Stimulated activated CD8-positive, alpha-beta memory T cell treated with anti-CD3 and anti-CD28 coated beads, Interleukin-7, amount 100 ng/mL, for 48 hours (primary cell): ENCODE data around the gene PKD1.

Source experiments
- DNase-seq, 2 donors: peaks; one replicate each; pipeline ENCODE4 v3.0.0-alpha.2; 2020; ENCODE audit warnings: low read depth in 1 of 2; ENCODE audit errors: extremely low read depth in 1 of 2

The PKD1 gene

DNA sequence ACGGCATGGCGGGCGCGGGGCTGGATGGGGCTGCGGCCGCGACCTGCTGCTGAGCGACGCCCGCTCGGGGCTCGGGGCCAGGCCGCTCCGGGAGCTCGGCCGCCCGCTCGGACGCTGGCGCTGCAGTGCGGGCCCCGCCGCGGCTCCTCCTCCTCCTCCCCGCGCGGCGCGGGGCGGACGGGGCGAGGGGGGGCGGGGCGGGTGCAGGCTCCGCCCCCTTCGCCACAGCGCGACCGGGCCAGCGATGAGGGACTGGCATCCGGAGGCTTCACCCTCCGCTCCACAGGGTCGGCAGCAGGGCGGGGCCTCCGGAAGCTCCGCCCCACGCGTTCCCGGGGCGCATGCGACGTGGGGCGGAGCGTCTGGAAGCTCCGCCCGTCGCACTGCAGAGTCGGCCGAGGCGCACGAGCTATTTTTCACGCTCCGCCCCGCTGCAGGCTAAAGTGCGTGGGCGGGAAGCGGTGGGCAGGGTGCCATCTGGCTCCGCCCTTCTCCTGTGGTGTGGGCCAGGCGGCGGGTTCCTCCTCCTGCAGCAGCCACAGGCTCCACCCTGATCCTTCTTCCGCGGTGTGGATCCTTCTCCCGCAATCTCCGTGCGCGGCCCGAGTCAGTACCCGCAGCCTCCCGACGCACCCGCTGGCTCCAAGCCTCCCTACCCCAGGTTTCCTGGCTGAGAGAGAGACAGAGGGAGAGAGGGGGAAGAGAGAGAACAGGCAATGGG lies at the start of gene PKD1:
PKD1 (minus strand) TSS at position 129 of the 721 bp plus-strand sequence. CDS start 209 bp downstream, outside the sequence.
- DNase-seq = peak; percentile 95 to 98

DNA sequence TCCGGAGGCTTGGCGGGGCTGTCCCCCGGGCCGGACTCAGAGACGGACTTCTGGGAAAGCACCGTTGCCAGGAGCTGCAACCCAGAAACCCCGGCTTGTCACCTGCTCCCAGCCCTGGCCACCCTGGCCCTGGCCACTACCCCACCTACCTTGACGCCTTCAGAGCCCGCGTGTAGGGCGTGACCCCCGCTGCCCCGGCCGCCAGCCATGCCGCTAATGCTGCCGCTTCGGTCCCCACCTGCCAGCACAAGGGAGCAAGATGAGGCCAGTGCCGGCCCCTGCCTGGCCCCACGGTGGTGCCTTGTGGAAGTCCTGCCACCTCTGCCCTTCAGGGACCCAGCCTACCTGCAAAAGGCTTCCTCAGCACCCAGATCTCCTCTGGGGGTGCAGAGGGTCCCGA lies 49.3 kb upstream of the PKD1 start:
- no peak for DNase-seq

DNA sequence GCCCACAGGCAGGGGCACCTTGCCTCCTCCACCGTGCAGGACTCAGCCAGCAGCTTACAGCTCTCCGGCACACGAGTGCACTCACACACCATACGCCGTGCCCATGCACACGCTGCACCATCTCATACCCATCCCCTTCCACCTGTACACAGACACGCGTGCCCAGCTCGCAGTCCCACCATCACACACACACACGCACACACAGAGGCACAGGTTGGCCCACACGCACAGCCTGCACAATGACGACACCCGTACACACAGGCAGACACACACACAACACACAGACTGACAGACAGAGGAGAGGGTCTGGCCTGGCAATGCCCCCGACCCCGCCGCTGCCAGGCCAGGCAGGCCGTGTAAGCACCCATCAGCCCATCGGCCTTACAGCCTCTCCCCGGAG lies 48.6 kb upstream of the PKD1 start:
- DNase-seq = no peak

DNA sequence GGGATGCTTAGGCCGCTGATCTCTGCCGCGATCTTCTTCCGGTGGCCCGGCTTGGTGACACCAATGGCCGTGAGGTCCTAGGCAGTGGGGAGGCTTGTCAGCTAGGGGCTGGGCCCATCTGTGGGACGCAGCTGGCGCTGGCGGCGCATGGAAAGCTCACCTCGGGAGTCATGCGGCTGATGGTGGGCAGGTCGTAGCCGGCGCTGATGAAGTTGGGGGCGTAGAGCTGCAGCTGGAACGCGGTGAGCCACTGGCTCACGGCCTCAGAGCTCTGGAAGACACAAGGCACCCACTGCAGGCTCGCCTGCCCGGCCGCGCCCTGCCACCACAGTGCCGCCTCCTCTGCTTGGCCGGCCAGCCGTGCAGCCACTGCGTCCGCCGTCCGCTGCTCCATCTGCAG lies 48.0 kb upstream of the PKD1 start:
- DNase-seq = no peak

DNA sequence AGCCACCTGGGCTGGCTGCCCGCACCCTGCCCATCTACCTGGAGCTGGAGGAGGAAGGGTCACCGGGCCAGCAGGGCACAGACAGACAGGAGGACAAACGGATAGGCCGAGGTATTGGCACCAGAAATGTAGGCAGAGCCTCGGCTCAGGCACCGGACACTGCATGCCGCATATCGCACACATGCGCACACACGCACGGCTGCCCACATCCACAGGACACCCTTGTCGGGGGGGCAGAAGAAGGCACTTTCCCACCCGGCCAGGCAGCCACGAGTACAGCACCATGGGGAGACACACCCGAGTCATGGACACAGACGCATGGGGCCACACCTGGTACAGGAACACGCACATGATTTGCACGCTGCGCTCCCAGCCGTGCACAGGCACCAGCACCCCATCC lies 46.3 kb upstream of the PKD1 start:
- no peak for DNase-seq

DNA sequence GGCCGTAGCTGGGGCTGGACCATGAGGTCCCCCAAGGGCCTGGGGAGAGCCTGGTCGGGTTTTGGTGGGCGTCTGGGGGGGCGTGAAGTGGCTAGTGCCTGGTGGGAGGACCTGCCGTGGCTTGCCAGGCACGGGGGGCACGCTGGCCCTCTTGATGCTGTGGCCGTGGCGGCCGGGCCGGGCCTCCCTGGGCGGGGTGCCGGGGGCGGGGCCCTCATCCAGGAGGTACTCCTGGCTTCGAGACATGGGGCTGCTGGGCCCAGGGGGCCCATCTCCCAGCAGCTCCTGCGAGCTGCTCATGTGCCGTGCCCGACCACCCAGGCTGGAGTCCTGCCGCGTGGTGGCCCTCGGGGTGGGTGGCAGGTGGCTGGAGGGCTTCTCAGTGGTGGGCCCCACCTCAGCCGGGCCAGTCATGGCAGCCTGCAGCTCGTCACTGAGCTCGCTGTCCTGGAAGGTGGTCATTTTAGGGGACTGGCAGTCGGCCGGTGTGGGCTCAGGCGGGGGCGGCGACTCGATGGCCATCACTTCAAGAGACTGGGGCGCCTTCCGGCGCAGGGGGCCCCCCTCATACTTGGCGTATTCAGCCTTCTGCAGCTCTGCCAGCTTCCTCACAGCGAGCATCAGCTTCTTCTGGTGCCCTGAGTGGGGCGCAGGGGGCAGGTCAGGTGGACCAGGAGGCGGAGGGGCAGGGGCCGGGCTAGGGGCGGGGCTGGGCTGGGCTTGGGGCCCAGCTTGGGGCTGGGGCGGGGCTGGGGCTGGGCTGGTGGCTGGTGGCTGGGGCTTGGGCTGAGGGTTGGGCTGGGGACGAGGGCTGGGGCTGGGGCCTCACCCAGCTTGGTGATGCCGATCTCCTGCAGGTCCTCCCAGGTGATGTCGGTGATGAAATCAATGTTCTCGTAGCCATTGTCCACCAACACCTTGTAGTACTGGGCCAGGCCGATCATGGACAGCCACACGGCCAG lies 45.5 kb upstream of the PKD1 start:
- no peak for DNase-seq

DNA sequence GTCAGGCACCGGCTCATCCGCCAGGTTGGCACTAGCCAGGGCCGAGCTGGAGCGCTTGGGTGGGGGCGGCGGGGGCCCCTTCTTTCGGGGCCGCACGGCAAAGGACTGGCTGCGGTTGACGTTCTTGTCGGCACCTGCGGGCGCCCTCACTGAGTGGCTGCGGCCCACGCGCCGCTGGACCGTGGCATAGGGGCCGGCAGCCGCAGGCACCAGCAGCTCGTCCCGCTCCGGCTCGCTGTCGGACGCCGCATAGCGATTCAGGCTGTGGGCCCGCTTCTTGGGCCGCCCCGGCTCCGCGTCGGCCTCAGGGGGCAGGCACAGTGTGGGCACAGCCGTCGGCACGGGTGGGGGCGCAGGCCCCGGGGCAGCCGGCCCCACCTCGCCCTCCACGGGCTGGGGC lies 44.8 kb upstream of the PKD1 start:
- no peak for DNase-seq

DNA sequence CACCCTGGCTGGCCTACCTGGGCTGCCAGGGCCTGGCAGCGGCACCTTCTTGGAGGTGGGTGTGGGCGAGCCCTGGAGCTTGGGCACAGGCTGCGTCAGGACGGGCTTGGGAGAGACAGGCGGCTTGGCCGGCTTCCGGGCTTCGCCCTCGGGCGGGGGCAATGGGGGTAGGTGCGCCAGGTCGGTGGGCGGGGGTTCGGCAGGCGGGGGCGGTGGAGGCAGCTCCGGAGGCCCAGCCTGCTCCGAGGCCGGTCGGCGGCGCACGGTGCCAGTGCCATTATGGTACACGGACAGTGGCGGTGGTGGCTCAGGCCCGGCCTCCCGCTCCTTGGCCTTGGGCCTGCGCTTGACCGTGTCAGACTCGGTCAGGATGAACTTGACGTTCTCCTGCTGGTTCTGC lies 43.9 kb upstream of the PKD1 start:
- DNase-seq = no peak

DNA sequence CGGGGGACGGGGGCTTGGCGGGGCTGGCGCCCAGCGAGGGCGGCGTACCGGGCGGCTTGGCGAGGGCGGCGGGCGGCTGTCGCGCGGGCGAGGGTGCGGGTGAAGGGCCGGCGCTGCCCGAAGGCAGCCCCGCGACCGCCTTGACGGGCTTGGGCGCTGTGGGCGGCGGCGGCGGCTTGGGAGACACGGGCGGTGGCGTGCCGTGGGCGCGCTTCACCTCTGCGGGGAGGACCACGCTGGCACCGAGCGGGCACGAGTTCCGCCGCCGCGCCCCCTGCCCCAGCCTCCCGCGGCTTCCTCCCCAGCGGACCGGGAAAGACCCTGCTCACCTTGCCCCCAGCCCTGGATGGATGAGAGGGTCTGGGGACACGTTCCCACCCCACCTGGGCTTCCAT lies 43.4 kb upstream of the PKD1 start:
- no peak for DNase-seq

DNA sequence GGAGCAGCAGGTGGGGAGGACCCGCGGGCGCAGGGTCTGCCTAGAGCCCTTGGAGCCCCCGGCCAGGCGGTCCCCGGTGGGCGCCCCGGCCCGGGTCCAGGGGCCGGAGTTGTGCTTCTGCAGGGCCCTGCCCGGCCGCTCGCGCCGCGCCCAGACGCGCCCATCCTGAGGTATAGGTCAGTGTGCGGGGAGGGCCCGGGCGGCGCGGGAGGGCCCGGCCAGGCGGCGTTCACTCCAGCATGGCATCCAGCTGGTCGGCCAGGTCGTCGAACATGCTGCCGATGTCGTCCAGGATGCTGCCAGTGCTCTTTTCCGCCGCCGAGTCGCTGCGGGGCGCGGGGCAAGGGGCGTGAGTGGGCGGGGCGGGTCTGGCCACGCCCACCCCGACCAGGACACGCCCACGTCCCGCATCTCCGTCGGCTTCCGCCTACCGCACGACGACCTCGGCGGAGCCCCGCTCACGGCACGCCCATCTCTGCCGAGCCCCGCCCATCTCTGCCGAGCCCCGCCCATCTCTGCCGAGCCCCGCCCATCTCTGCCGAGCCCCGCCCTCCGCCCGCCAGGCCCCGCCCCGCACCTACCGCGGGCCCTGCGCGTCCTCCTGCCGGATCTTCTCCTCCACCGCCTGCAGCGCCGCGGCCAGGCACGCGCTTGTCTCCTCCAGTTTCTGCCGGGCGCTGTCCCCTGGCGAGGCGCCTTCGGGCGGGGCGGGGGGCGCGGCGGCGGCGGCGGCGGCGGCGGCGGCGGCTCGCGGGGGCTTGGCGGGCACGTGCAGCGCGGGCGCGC lies 42.8 kb upstream of the PKD1 start:
- peak in 1 of 2 donors; percentile 17 for DNase-seq

DNA sequence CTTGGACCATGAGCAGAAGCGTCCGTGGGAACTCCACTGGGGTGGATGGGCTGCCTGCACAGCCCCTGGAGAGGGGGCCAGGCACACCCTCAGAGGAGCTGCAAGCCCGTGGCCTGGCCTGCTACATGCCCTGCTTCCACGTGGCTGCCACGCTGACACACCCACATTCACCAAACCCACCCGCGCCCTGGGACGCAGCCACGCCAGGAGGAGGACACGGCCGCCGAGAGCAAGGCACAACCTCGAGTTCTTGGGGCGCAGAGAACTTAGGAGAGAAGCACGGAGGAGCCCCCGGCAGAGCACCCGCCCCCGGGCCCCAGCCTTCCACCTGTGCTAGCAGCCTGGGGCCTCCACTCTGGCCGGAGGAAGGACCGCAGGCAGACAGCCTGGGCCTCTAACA lies 41.9 kb upstream of the PKD1 start:
- DNase-seq = no peak

DNA sequence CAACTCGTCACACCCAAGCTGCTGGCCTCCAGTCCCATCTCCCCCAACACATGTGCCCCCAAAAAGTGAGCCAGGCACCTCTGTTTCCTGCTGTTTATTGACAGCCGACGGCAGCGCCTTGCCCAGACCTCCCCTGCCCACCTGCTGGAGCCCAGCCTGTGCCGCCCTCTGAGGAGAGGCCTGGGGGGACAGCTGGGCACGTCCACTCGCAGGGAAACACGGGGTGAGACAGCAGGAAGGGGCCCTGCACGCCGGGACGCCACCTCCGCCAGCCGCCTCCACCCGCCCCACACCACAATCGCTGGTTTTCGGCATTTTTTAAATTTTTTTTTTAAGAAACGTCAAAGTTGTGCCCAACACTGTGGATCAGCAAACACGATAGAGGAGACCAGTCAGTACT lies 41.4 kb upstream of the PKD1 start:
- DNase-seq = no peak

DNA sequence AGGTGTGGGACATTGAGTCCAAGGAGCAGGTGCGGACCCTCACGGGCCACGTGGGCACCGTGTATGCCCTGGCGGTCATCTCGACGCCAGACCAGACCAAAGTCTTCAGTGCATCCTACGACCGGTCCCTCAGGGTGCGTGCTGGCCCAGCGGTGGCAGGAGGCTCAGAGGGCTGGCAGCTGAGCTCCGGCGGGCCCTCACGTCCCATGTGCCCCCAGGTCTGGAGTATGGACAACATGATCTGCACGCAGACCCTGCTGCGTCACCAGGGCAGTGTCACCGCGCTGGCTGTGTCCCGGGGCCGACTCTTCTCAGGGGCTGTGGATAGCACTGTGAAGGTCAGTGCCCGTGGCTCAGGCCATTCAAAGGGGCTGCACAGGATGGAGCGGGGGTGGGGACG lies 40.3 kb upstream of the PKD1 start:
- DNase-seq = no peak

DNA sequence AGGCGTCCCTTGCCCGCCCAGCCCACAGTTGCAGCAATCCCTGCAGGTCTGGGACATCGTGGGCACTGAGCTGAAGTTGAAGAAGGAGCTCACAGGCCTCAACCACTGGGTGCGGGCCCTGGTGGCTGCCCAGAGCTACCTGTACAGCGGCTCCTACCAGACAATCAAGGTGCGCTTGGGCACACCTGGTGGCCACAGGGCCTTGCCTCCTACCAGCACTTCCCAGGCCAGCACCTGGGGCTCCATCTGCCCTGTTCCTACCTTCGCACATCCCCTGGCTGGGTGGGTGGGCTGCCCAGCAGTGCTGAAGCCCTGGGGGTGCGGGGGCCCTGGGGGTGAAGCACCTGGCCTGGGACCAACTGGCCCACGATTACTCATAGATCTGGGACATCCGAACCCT lies 39.8 kb upstream of the PKD1 start:
- no peak for DNase-seq

DNA sequence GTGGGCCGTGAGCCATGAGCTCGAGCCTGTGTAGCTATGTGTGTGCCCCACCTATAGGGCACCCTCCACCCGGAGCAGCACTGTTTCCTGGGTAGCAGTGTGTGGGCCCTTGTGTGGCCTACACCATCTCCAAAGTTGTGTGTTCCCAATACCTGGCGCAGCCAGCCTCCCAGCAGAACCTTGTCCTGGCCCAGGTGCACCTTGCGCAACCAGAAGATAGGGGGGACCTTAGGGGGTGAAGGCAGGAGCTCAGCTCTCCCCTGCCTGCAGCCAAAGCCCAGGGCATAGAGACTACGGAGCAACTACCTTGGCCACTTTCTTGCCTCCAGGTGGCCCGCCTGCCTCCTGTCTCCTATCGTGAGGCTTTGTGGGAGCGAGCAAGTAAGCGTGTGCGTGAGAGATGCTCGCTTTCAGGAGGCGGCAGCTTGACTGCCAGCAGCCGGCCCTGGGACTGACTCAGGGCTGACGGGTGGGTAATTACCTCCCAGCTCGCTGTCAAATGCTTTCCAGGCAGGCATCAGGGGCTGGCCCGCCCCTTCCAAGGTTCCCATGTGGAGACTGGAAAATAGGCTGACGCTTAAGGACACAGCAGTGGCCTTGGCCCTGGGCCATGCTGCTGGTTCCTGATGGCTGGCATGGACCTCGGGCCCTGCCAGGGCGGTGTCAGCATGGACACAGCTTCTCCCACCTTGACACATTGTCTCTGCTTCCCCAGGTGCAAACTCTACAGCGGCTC lies 38.9 kb upstream of the PKD1 start:
- DNase-seq = no peak

DNA sequence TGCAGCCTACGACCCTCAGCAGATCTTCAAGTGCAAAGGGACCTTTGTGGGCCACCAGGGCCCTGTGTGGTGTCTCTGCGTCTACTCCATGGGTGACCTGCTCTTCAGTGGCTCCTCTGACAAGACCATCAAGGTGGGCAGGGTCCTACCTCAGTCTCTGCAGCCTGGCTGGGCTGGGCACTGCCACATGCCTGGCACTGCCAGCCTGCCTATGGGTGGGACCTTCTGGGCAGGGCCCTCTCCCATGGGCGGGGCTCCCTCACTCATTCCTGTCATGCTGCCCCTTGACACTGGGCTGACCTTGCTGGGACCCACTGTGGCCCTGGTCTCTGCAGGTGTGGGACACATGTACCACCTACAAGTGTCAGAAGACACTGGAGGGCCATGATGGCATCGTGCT lies 38.2 kb upstream of the PKD1 start:
- DNase-seq = no peak

DNA sequence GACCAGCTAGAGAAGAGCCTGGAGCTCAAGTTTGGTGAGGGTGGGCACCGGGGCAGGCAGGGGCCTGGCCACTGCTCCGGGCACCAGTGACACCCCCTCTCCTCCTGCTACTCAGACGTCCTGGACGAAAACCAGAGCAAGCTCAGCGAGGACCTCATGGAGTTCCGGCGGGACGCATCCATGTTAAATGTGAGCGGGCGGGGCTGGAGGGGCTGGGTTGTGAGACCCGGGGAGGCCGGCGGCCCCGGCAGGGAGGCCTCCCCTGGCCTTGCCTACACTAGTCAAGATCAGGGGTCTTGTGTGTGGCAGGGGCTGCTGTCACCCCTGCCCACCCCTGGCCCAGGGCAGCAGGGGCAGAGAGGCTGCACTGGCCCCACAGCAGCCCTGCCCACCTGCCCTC lies 37.7 kb upstream of the PKD1 start:
- no peak for DNase-seq

DNA sequence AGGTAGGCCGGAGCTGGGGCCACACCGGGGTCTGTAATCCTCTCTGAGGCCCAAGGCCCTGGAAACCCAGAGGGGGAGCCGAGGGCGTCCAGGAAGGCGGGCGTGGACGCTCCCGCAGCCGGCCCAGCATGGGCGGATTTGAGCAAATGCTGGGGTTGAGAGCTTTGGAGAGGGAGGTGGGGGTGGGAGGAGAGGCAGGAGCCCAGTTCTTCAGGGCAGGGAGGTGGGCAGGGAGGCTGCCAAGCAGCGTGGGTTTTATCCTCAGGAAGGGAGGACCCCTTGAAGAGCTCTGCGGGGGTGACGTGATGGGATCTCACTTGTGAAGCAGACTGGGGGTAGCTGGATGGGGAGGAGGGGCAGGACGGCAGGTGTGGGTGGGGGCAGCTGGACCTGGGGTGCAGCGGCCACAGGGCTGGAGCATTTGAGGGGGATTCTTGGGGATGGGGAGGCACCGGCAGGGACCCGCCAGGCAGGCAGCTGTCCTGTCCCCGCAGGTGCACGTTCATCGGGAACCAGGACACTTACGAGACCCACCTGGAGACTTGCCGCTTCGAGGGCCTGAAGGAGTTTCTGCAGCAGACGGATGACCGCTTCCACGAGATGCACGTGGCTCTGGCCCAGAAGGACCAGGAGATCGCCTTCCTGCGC lies 37.1 kb upstream of the PKD1 start:
- no peak for DNase-seq

DNA sequence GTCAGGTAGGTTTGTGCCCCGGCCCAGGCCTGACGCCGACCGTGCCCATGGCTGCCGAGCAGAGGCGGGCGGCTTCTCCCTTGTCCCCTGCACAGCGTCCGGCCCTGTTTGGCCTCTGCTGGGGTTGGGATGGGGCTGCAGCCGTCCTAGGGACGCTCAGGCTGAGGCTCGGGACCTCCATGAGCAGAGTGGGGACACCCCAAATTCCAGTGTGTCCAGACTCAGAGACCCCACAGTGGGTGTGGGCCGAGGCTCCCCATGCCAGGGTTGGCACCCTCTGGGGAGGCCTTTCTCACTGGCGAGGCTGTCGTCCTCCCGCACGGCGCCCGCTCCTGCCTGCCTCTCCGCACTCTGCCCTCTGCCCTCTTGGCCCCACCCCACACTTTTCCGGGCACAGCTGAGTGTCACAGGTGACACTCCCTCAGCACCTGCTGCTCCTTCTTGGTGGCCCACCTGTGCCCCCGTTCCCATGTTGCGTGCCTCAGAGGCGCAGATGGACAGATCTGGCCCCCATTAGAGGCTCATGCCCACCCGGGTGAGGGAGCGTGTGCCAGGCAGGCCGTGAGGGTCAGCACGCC lies 36.0 kb upstream of the PKD1 start:
- no peak for DNase-seq
